H4 (cell line): ENCODE data around the gene SLC1A3. TPM values are rescaled to one million over a fixed set of nuclear protein-coding genes. Genes with fewer than 3 reads are reported as not detected.

Experiments used
- DNase-seq: peaks from one replicate; pipeline ENCODE4 v3.0.0-alpha.2; 2015; ENCODE audit warnings: low spot score
- total RNA-seq: library from RNA; depleted of rRNA; stranded (reverse); fragments of >200 nt; shearing (Covaris generic); gene quantifications from 2 replicates; pipeline ENCODE4 v1.2.3, GENCODE V29; 2014

Gene SLC1A3
- total RNA-seq, 1 experiment from 2014 or later: 20.8 TPM

DNA sequence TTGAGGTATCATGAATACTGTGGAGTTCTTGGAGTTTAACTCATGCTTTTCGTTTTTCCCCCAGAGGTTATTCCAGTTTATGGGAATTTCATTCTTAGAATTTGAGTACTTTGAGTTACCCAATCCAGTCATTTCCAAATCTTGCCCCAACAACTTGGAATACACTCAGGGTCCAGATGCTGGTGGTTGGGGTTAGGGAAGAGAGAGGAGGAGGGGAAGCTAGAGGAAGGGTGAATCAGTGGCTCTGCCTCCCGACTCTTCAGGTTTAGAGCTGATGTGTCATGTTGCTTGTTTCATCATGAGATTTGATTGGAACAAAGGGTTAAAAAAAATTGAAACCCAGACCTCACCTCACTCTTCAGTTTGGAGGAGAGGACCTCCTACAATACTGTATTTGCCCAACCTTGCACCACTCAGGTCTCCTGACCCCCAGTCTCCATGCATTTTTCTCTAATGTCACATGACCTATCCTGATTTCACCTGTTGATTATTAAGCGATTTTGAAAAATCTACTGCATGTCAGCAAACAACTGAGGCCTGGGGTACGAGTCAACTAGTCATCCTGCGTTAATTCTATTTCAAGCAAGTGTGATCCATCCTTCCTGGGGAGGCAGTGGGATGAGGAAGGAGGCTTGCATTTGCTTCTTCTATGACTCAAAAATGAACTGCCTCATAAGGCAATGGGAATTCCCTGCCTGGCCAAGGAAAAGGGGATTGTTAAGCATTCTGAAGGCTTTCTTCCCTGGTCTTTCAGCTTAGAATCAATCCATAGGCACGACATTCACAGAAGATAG lies 6.2 kb upstream of the SLC1A3 start:
- DNase-seq: no peak

DNA sequence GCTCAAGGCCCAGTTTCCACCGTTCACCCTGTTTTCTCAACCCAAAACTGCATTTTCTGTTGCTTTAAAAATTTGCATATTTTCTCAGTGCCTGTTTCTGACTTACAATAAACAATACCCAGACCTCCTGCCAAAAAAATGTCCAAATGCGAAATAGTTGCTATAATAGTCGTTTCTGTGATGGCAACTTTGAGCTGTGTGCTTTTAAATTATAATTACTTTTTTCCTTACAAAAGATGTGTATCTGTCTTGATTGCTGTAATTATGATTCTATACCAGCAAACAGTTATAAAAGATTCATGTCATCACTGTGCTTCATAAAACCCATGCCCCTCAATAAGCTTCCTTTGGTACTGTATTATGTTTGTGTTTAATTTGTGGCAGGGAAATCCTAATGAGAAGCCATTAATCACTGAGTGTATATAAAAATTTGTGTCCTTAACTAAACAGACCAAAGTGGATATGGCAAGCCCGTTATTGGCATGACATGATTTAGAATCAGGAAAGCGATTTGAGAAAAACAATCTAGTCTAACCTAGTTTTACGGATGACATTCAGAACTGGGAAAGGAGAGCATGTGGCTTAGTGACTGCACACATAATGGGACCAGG lies 5.4 kb upstream of the SLC1A3 start:
- no peak for DNase-seq

- DNase-seq: no peak
Measured at GRCh38 chr5:36602704-36603321, 3.6 kb upstream of the SLC1A3 start.

DNA sequence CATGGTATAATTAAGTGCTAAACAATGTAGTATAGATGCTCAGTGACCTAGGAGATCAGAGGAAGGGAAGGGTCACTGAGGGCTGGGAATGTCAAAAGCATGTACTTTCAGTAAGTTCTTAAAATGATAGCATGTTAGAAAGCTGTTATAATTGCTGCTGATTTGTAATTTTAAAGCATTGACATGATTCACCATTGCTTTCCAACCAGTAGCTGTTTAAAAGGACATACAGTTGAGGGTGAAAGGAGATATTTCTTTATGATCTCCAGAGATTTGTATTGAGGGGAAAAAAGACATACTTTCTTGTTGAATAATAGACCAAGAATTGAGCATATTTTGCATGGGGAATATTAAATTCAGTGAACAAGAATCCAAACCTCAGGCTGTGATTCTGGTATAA lies 1.2 kb upstream of the SLC1A3 start:
- DNase-seq: no peak

- no peak for DNase-seq
Measured at GRCh38 chr5:36606036-36606427, 374 bp upstream of the SLC1A3 start.

- peak; percentile 47 for DNase-seq
Measured at GRCh38 chr5:36607114-36607571, 737 bp downstream of the SLC1A3 start.

GRCh38 chr5:36607838-36608783 lies 1.7 kb downstream of the SLC1A3 start:
- DNase-seq: peak; percentile 57

- no peak for DNase-seq
Measured at GRCh38 chr5:36610621-36611020, 4.2 kb downstream of the SLC1A3 start.

GRCh38 chr5:36611520-36612274 lies 5.3 kb downstream of the SLC1A3 start:
- no peak for DNase-seq

- DNase-seq: no peak
Measured at GRCh38 chr5:36613241-36613640, 6.8 kb downstream of the SLC1A3 start.

GRCh38 chr5:36613771-36614656 lies 7.6 kb downstream of the SLC1A3 start:
- no peak for DNase-seq

DNA sequence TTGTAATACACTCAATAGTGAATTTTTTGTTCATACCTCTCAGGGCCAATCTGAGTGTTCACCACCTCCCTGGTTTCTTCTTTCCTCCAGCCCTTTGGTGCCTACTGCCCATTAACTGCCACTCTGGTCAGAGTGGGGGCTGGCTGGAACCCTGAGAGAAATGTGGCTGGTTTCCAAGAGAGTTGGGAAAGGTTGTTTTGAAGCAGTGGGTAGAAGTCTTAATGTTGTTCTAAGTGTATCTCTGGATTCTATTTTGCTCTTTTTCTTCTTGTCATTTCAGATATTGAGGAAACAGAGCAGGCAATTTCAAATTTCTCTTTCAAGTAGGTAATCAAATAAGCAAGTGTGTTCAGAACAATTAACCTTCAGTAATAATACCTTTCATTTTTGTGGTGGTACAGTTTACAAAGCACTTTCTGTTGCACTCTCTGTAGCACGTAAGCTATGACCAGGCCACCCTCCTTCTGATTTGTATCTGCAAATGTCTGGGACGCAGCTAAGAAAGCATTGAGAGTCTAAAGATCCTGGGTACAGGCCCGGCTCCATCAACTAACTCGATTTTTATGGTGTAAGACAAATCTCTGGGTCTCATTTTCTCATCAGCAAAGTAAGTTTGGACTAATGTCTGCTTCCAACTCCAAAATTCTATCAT lies 8.4 kb downstream of the SLC1A3 start:
- no peak for DNase-seq

DNA sequence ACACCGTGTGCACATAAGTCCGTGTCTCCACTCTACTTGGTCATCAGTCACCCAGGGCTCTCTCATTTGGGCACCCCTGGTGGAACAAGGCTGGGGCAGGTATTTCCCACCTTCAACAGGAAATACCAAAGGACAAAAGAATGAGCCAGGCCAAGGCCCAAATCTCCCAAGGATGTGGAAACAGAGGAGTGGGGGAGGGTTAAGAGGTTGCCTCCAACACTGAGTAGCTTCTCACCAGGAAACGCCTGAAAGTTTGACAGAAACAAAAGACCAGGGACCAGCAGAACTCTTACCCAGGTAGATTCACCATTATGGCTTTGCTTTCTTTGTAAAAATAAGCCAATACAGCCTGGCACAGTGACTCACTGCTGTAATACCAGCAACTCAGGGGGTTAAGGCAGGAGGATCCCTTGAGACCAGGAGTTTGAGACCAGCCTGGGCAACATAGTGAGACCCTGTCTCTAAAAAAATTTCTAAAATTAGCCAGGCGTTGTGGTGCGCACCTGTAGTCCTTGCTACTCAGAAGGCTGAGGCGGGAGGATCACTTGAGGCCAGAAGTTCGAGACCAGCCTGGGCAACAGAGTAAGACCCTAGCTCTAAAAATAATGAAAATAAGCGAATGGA lies 12.7 kb downstream of the SLC1A3 start:
- no peak for DNase-seq

- no peak for DNase-seq
Measured at GRCh38 chr5:36621985-36622384, 15.6 kb downstream of the SLC1A3 start.

DNA sequence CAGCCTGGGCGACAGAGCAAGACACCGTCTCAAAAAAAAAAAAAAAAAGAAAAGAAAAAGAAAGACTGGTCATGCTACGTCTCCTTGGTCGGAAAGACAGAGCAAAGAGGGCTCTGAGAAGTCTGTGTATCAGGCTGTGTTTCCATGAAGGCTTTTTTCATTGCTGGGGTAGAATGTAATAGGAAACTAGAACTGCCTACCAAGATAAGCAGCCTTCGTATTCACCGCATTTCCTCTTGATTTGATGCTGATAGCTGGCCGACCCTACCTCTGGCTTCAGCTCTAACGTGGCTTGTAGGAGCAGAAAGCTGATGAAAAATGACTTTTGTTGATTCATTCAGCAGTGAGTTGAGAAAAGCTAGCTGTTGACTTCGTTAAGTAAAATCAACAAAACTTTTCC lies 17.4 kb downstream of the SLC1A3 start:
- no peak for DNase-seq

DNA sequence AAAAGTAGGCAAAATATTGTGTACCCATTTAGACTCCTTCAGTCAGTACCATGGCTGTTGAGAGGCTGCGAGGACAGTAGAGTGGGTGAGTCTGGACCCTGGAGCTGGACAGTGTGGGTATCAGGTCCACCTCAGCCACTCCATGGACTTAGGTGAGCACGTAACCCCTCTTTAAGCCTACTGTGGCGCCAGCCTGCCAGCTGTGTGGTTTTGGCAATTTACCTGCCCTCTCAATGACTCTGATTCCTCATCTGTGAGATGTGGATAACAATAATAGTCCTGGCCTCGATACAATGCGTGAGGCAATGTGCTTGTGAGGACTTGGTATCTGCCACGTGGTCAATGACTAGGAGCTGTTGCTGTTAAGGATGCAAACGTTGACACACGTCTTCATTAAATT lies 17.9 kb downstream of the SLC1A3 start:
- DNase-seq: no peak

GRCh38 chr5:36628695-36629094 lies 22.3 kb downstream of the SLC1A3 start:
- no peak for DNase-seq

GRCh38 chr5:36629729-36630128 lies 23.3 kb downstream of the SLC1A3 start:
- no peak for DNase-seq
